Cardiac fibroblast (primary cell): ENCODE data around the gene DOCK8.

Source experiments
- DNase-seq, 2 donors: peaks; one replicate each; pipeline versions ENCODE4 v3.0.0 to v3.0.0-alpha.2; 2010; ENCODE audit warnings: low read depth in 2 of 2
- H3K4me3 ChIP-seq, 2 donors: replicated peaks in 1 of 2; 1 replicate in 1 of 2; 2 replicates in 1 of 2; pipeline ENCODE4 v1.5.1; 2011; ENCODE audit warnings: low read depth in 2 of 2, low read length in 2 of 2, mild to moderate bottlenecking in 2 of 2, moderate library complexity in 1 of 2
- TF ChIP-seq, protein P1 (sequence below): IDR thresholded peaks from one replicate; pipeline ENCODE4 v1.5.1; 2011; ENCODE audit warnings: low read depth, mild to moderate bottlenecking, low read length, inconsistent platforms

The DOCK8 gene

DNA sequence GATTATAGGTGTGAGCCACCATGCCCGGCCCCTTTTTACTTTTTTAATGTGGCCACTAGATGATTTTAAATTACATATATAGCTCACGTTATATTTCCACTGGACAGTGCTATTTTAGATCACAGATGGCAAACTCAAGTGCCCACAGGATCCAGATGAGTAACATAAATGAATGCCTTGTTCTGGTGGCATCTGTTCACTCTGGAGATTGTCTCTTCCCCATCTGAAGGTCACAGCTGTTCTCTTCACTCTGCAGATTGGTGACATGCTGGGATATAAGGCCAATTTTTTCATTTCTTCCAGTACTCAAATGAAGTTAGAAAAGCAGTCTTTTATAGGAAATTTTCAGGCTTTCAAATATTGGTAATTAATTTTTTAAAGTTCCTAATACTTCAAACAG lies 160.1 kb downstream of the DOCK8 start:
- H3K4me3 ChIP-seq, result no peak overlapping the region
- TF ChIP-seq, protein P1, sequence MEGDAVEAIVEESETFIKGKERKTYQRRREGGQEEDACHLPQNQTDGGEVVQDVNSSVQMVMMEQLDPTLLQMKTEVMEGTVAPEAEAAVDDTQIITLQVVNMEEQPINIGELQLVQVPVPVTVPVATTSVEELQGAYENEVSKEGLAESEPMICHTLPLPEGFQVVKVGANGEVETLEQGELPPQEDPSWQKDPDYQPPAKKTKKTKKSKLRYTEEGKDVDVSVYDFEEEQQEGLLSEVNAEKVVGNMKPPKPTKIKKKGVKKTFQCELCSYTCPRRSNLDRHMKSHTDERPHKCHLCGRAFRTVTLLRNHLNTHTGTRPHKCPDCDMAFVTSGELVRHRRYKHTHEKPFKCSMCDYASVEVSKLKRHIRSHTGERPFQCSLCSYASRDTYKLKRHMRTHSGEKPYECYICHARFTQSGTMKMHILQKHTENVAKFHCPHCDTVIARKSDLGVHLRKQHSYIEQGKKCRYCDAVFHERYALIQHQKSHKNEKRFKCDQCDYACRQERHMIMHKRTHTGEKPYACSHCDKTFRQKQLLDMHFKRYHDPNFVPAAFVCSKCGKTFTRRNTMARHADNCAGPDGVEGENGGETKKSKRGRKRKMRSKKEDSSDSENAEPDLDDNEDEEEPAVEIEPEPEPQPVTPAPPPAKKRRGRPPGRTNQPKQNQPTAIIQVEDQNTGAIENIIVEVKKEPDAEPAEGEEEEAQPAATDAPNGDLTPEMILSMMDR, result no peak
- DNase-seq, result no peak

DNA sequence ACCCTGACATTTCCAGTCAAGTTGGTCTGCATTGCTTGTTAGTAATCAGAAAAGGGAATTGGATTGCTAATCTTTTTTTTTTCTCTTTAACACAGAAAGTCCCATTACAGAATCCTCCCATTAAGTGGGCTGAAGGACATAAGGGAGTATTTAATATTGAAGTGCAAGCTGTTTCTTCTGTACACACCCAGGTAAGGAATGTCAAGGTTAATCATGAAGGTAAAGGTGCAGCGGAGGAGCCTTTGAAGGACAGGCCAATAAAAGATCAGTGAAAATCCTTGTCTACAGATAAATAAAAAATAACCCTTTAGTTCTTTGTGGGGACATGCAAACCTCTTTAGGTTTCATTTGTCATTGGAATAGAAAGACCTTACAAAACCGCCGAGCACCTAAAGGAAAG lies 161.4 kb downstream of the DOCK8 start:
- H3K4me3 ChIP-seq, result no peak overlapping the region
- DNase-seq, result no peak
- TF ChIP-seq, protein P1, result no peak

DNA sequence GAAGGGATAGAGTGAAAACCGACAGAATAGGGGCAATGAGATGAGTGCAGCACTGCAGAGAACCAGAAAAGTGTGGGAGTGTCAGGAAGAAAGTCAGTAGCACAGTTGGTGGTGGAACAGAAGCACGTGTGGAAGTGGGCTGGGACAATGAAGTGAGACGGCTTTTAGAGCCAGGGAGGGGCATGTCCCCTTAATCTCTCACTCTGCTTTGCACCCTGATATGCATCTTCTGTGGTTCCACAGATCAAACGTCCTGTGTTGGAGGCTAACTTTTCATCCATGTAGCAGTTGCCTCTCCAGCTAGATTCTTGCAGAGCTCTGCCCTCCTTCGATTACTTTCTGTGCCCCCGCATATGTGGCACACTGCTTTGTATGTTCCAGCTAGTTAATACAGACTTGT lies 163.6 kb downstream of the DOCK8 start:
- H3K4me3 ChIP-seq, result no peak overlapping the region
- TF ChIP-seq, protein P1, result no peak
- no peak for DNase-seq

DNA sequence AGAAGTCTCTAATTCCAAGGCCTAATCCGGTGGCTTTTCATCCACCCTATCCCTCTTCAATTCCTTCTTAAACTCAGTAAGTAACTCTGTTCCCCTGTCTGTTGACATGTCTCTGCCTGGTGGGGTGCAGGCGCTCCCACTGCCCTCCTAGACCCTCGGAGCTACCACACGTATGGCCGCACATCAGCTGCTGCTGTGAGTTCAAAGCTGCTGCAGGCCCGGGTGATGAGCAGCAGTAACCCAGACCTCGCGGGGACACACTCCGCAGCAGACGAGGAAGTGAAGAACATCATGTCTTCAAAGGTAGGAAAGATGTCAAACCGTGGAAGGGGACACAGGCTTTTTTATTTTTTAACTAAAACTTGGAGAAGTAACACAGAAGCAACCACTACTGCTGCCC lies 167.7 kb downstream of the DOCK8 start:
- no peak for DNase-seq
- TF ChIP-seq, protein P1, result no peak

DNA sequence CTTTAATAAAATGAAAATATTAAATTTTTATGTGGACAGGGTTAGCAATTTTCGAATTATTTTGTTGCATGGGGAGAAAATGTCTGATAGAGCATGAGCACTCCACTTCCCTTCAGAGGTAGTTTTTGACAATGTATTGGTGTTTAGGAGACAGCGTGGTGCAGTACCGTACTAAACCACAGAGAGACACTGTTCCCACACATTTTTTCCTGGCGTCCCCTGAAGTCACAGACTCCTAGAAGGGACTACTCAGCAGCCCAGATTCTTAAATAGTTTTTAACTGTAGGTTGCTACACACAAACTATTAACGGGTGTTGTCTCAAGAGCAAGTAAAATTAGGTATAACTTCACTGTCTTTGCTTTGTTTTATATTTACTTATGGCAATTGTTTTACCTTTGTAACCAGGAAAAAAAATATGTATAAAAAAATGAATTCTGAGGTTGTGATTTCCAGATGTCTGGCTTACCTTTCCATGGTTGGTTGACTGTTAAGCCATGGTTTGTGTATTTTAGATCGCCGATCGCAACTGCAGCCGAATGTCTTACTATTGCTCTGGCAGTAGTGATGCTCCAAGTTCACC lies 171.2 kb downstream of the DOCK8 start:
- TF ChIP-seq, protein P1, result peak; percentile 80
- H3K4me3 ChIP-seq, result no peak overlapping the region
- peak; percentile 65 to 86 for DNase-seq

More for the DNA sequence above, 167.7 kb downstream of the DOCK8 start:
- no peak overlapping the region for H3K4me3 ChIP-seq

DNA sequence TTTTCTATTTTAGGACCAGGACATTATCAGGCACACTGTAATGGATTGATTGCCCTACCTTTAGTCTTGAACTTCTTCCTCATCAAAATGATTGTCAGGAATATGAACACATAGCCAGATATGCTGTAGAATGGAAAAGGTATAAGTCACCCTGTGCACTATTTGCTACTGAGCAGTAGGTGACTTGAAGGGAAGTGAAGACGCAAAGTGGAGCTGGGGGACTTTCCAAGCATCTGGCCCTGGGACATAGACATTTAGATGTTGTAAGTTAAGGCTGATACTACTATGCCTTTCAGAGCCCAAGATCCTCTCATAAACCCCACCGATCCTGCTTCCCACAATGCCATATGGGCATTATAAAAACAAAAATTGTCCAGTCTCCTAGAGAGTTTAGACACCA lies 174.5 kb downstream of the DOCK8 start:
- H3K4me3 ChIP-seq, result no peak overlapping the region
- TF ChIP-seq, protein P1, result no peak
- DNase-seq, result no peak

DNA sequence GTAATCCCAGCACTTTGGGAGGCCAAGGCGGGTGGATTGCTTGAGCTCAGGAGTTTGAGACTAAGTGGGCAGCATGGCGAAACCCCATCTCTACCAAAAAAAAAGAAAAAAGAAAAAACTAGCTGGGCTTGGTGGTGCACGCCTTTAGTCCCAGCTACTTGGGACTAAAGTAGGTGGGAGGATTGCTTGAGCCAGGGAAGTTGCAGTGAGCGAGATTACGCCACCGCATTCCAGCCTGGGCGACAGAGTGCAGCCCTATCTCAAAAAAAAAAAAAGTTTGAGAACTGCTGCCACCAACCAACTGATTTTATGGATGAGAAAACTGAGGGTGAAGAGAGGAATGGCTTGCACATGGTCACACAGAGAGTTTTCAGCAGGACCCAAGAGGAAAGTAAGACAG lies 175.1 kb downstream of the DOCK8 start:
- peak in 1 of 2 donors; percentile 41 for DNase-seq
- TF ChIP-seq, protein P1, result no peak
- H3K4me3 ChIP-seq, result no peak overlapping the region
